ENCODE measurements around the gene WNT5A. TPM values are rescaled to one million over a fixed set of nuclear protein-coding genes. Genes with fewer than 3 reads are reported as not detected.

Gene WNT5A
- total and polyA plus RNA-seq, 9 of the 15 experiments (the other 6 are each of a cell fraction or from before 2014, with no cell fraction given) = 0.11 TPM; not detected in 8

DNA sequence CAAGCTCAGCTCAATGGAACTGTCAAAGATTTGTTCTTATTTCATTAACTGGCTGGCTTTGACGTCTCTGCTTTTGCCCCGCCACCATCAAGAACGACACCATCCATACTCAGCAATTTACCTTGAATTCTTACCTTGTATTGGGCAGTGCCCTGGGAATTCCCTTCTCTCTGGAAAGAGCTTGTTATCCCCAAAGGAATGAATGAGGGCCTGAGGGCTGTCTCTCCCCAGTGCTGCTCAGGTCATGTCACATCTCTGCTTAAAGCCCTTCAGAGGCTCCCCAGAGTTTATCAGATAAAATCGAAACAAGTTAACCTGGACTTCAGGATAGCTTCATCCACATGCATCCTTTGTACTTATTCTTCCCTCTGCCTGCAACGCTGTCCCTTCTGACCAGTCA, 5.9 kb upstream of the WNT5A start:
- Histone ChIP-seq H3K4me1 (replicated peaks in 1 of 2; ENCODE audit: control insufficient read depth in 2 of 2, insufficient read depth in 2 of 2, low read length in 2 of 2) (no peaks in the 10 kb centered on the region), H3K9me3 (replicated peaks; ENCODE audit: control insufficient read depth, insufficient read depth, low read depth, low read length) (no peaks in the 10 kb centered on the region), H3K9ac (ENCODE audit: insufficient read depth in 1 of 2, low read depth in 2 of 2, low read length in 2 of 2) (no peak overlapping the region), H3K27me3 (ENCODE audit: control insufficient read depth in 2 of 2, insufficient read depth in 2 of 2, low read length in 2 of 2) (no peaks in the 10 kb centered on the region), H4K20me1 (replicated peaks; ENCODE audit: control insufficient read depth, insufficient read depth, low read length) (no peaks in the 10 kb centered on the region), H3K36me3 (ENCODE audit: control insufficient read depth, insufficient read depth, low read length) (no peaks in the 10 kb centered on the region), H2AFZ (ENCODE audit: low read depth, low read length) (no peak overlapping the region), H3K9me1 (ENCODE audit: control insufficient read depth, insufficient read depth, low read length) (no peaks in the 10 kb centered on the region), H3K4me3 (no peak overlapping the region), H3K27ac (ENCODE audit: extremely low read depth, low read depth, low read length) (no peak overlapping the region), H3K79me2 (ENCODE audit: control insufficient read depth, insufficient read depth, low read length) (no peaks in the 10 kb centered on the region), H3K4me2 (ENCODE audit: insufficient read depth, low read length) (no peak overlapping the region)
- FAIRE-seq (no peak), DNase-seq (ENCODE audit: extremely low read depth in 1 of 4, low spot score in 3 of 4) (no peak), ATAC-seq (no peak)
- 5% methylated on average over 5 of the region's 5 CpGs for WGBS (ENCODE audit: insufficient coverage, low coverage, missing lambda C conversion rate)
- ChIA-PET POLR2A (no interaction called here), CTCF (ENCODE audit: low intra/inter-chr PET ratio) (no interaction called here)
- intact Hi-C loops (cut with micrococcal nuclease) = no loop called here
- no TSS peak for BruUV-seq (replicated peaks)
- in situ Hi-C loops (cut with MboI) = no loop called here
- no peak for TF ChIP-seq ZNF780A (CRISPR knock-in tag; IDR thresholded peaks at IDR 0.05)
- TF ChIP-seq, protein P1, sequence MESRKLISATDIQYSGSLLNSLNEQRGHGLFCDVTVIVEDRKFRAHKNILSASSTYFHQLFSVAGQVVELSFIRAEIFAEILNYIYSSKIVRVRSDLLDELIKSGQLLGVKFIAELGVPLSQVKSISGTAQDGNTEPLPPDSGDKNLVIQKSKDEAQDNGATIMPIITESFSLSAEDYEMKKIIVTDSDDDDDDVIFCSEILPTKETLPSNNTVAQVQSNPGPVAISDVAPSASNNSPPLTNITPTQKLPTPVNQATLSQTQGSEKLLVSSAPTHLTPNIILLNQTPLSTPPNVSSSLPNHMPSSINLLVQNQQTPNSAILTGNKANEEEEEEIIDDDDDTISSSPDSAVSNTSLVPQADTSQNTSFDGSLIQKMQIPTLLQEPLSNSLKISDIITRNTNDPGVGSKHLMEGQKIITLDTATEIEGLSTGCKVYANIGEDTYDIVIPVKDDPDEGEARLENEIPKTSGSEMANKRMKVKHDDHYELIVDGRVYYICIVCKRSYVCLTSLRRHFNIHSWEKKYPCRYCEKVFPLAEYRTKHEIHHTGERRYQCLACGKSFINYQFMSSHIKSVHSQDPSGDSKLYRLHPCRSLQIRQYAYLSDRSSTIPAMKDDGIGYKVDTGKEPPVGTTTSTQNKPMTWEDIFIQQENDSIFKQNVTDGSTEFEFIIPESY (CRISPR knock-in tag; IDR thresholded peaks at IDR 0.05) = no peak
- TF ChIP-seq, protein P2, sequence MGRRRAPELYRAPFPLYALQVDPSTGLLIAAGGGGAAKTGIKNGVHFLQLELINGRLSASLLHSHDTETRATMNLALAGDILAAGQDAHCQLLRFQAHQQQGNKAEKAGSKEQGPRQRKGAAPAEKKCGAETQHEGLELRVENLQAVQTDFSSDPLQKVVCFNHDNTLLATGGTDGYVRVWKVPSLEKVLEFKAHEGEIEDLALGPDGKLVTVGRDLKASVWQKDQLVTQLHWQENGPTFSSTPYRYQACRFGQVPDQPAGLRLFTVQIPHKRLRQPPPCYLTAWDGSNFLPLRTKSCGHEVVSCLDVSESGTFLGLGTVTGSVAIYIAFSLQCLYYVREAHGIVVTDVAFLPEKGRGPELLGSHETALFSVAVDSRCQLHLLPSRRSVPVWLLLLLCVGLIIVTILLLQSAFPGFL (CRISPR knock-in tag; IDR thresholded peaks at IDR 0.05) = no peak
- TF ChIP-seq XRCC4 (IDR thresholded peaks at IDR 0.05; ENCODE audit: extremely low read depth, insufficient read depth, insufficient read length) = no peak
- TF ChIP-seq SETDB1 (IDR thresholded peaks at IDR 0.05; ENCODE audit: low read length) = no peak
- no peak for TF ChIP-seq NCOA4 (IDR thresholded peaks at IDR 0.05; ENCODE audit: partially characterized antibody)
- no peak for TF ChIP-seq CEBPG (CRISPR knock-in tag; IDR thresholded peaks at IDR 0.05)
- TF ChIP-seq CEBPG (tag; conservative IDR thresholded peaks at IDR 0.05 in 1 of 2, IDR thresholded peaks at IDR 0.05 in 1 of 2) = no peak
- TF ChIP-seq PTRF (tag; IDR thresholded peaks at IDR 0.05) = no peak
- TF ChIP-seq, protein P3, sequence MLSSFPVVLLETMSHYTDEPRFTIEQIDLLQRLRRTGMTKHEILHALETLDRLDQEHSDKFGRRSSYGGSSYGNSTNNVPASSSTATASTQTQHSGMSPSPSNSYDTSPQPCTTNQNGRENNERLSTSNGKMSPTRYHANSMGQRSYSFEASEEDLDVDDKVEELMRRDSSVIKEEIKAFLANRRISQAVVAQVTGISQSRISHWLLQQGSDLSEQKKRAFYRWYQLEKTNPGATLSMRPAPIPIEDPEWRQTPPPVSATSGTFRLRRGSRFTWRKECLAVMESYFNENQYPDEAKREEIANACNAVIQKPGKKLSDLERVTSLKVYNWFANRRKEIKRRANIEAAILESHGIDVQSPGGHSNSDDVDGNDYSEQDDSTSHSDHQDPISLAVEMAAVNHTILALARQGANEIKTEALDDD (IDR thresholded peaks at IDR 0.05) = no peak
- no peak for TF ChIP-seq ADNP (tag; IDR thresholded peaks at IDR 0.05)
- no peak for TF ChIP-seq SMAD2 (IDR thresholded peaks at IDR 0.05; ENCODE audit: low read depth, low read length)
- TF ChIP-seq, protein P4, sequence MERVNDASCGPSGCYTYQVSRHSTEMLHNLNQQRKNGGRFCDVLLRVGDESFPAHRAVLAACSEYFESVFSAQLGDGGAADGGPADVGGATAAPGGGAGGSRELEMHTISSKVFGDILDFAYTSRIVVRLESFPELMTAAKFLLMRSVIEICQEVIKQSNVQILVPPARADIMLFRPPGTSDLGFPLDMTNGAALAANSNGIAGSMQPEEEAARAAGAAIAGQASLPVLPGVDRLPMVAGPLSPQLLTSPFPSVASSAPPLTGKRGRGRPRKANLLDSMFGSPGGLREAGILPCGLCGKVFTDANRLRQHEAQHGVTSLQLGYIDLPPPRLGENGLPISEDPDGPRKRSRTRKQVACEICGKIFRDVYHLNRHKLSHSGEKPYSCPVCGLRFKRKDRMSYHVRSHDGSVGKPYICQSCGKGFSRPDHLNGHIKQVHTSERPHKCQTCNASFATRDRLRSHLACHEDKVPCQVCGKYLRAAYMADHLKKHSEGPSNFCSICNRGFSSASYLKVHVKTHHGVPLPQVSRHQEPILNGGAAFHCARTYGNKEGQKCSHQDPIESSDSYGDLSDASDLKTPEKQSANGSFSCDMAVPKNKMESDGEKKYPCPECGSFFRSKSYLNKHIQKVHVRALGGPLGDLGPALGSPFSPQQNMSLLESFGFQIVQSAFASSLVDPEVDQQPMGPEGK (CRISPR knock-in tag; IDR thresholded peaks at IDR 0.05; ENCODE audit: borderline replicate concordance) = no peak
- TF ChIP-seq TBP (optimal IDR thresholded peaks at IDR 0.05; ENCODE audit: low read depth, low read length) = no peak
- TF ChIP-seq, protein P5, sequence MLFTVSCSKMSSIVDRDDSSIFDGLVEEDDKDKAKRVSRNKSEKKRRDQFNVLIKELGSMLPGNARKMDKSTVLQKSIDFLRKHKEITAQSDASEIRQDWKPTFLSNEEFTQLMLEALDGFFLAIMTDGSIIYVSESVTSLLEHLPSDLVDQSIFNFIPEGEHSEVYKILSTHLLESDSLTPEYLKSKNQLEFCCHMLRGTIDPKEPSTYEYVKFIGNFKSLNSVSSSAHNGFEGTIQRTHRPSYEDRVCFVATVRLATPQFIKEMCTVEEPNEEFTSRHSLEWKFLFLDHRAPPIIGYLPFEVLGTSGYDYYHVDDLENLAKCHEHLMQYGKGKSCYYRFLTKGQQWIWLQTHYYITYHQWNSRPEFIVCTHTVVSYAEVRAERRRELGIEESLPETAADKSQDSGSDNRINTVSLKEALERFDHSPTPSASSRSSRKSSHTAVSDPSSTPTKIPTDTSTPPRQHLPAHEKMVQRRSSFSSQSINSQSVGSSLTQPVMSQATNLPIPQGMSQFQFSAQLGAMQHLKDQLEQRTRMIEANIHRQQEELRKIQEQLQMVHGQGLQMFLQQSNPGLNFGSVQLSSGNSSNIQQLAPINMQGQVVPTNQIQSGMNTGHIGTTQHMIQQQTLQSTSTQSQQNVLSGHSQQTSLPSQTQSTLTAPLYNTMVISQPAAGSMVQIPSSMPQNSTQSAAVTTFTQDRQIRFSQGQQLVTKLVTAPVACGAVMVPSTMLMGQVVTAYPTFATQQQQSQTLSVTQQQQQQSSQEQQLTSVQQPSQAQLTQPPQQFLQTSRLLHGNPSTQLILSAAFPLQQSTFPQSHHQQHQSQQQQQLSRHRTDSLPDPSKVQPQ (CRISPR knock-in tag; IDR thresholded peaks at IDR 0.05; ENCODE audit: borderline replicate concordance) = no peak

Measured in K562 (cell line).